Measurements from ENCODE around the gene PCID2.
A peak's percentile ranks its signal among the peaks of the same experiment; 100 is the strongest.
"Not testable (repeated sequence)": the region's sequence is repeated elsewhere in the genome, so short reads cannot be mapped to it uniquely, and the experiment has no call there.

Gene PCID2

GRCh38 chr13:113208421-113209335 is at the start of gene PCID2:
PCID2 (minus strand) TSS chr13:113208669; CDS start chr13:113208634, 35 bp downstream.
- DNase-seq (ENCODE audit: low spot score), result peak; percentile 96

- not testable (repeated sequence) for DNase-seq (ENCODE audit: low spot score)
Measured at GRCh38 chr13:113257908-113258307, 49.4 kb upstream of the PCID2 start.

GRCh38 chr13:113252516-113253095 is 44.1 kb upstream of the PCID2 start:
- DNase-seq (ENCODE audit: low spot score), result no peak

DNA sequence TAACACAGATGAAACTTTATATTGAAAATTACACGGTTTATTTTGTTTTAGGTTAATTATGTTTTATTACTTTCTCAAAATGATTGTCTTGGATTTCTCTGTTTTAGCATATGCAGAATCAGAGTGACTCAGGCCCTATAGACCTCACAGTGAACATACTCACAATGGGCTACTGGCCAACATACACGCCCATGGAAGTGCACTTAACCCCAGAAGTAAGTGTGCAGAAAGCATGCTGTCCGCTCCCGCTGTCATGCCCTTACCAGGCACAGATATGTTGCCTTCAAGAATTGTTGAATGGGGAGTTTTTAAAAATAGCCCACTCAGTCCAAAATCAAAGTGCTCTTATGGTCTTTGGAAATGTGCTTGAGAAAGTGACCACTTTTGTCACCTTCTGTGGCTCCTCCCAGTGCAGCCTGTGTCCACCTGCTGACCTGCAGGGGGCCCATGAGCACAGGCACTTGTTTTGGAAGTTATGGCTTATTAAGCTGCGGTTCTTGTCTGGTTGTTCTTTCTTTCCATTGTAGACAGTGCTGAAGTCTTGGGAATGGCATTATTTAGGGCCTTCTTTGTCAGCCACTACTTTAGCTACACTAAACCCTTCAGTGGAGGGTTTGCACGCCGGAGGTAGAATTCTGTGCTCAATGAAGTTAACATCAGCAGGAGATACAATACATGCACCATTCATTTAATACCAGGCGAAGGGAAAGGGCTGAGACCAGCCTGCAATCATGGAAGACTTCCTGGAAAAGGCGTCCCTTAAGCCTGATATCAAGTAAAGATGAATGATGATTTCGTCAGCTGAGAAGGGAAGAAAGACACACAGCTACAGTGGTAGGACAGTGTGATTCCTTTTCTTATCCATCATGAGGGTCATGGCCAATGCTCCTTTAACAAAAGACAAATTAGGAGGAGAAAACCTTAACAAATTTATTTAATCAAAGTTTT is 37.7 kb upstream of the PCID2 start:
- no peak for DNase-seq (ENCODE audit: low spot score)

DNA sequence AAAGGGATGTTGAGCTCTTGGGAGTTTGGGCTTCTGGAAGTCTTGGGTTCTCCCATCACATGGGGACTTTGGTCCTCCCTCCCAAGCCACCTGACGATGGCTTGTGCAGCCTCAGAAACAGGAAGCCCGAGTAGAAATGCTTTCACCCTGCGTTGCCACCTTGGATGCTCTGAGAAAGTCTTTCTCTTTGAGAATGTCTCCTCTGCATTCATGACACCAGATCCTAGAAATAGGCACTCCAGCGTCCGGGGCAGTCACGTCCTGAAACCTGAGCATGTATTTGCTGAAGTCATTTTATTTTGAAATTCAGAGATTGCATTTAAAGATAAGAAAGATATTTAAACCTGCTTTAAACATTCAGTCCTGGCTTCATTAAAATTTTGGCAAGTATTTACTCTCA is 35.4 kb upstream of the PCID2 start:
- no peak for DNase-seq (ENCODE audit: low spot score)

DNA sequence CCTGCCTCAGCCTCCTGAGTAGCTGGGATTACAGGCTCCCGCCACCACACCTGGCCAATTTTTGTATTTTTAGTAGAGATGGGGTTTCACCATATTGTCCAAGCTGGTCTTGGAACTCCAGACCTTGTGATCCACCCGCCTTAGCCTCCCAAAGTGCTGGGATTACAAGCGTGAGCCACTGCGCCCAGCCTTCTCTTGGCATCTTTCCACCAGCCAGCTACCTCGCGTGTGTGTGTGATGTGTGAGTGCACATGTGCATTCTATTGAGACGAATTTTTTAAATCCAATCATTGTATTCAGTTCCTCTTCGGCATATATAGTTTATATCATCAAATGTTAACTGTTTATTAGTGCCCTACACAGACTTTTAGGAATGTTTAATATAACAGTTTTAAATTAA is 33.2 kb upstream of the PCID2 start:
- DNase-seq (ENCODE audit: low spot score), result not testable (repeated sequence)

DNA sequence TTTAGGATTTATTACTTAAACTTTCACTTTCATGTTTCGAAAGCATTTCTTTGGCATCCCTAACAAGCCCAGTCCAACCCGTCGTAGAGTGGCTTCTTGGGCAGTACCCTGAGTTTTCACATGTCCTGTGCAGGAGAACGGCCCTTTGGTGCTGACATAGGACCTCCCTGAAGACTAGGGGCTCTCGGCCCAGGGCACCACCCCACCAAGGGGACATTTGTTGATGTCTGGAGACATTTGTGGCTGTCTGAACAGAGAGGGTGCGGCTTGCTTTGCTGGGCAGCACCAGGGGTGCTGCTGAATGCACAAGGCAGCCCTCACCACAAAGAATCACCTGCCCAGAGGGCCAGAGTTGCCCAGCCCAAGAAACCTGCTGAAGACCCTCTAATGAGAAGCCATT is 31.5 kb upstream of the PCID2 start:
- DNase-seq (ENCODE audit: low spot score), result no peak

DNA sequence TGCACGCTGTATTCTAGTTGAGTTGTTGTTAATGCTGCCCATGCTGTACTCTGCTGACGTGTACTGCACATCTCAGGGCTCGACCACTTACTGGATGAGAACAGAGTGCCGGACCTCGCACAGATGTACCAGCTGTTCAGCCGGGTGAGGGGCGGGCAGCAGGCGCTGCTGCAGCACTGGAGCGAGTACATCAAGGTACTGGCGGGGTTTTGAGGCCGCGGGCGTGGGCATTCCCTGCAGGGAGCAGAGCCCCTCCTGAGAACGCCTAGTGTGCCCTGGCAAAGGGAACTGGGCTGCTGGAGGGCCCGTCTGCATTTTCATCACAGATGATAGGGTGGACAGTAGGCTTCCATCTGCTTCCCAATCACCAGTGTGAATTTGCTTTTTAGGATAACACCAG is 30.9 kb upstream of the PCID2 start:
- no peak for DNase-seq (ENCODE audit: low spot score)

DNA sequence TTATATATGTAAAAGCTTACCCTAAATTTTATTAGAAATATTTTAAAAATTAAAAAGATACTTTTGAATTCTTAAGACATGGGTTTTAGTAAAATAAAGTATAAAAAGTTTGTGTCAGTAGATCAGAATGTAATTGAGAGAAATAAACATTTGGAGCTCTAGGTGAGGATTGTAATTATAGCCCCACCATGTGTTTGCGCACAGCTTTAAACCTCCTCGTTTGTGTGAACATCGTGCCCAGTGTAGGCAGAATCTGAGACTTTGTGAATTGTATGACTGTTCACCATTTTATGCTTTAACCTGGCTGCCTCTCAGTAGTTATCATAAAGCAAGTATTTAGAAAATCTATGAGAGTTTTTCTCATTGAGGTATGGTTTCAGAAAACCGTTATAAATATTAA is 30.1 kb upstream of the PCID2 start:
- no peak for DNase-seq (ENCODE audit: low spot score)

DNA sequence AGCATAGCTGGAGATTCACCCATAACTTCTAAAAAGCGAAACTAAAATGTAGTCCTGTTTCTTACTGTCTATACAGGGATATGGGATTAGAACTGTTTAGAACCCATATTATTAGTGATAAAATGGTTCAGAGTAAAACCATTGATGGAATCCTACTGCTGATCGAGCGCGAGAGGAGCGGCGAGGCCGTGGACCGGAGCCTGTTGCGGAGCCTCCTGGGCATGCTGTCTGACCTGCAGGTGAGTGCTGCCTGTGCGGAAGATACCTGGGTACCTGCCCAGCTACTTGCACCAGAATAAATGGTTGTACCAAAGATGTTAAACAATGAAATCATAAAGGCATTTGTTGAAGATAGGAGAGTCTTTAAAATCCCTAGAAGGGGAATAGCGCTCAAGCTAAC is 24.6 kb upstream of the PCID2 start:
- DNase-seq (ENCODE audit: low spot score), result no peak

DNA sequence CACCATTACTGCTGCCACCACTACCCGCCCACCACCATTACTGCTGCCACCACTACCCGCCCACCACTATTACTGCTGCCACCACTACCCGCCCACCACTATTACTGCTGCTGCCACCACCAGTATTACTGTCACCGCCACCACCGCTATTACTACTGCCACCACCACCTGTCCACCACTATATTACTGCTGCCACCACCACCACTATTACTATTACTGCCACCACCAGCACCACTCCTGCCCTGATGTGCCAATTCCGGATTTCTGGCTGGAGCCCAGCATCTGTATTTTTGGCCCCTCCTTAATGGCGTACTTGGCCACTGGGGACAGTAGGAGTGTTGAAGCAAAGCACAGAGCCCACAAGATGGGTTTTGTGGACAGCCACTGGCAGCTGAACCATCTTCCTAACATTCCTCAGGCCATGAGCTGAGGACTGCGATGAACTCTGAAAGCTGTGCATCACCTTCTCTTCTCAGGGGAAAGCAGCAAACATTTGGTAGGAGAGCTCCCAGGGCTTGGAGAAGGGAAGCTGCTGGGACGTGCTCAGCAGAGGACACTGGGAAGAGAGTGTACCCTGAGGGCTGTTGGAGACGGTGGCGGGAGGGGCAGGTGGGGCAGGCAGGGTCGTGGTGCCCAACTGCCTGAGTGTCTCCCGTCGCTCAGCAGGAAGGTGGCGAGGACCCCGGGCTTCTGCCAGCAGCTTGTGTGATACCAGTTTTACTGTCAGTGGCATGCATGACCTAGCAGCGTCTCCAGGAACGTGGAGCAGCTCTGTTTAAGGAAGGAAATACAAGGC is 23.9 kb upstream of the PCID2 start:
- no peak for DNase-seq (ENCODE audit: low spot score)

DNA sequence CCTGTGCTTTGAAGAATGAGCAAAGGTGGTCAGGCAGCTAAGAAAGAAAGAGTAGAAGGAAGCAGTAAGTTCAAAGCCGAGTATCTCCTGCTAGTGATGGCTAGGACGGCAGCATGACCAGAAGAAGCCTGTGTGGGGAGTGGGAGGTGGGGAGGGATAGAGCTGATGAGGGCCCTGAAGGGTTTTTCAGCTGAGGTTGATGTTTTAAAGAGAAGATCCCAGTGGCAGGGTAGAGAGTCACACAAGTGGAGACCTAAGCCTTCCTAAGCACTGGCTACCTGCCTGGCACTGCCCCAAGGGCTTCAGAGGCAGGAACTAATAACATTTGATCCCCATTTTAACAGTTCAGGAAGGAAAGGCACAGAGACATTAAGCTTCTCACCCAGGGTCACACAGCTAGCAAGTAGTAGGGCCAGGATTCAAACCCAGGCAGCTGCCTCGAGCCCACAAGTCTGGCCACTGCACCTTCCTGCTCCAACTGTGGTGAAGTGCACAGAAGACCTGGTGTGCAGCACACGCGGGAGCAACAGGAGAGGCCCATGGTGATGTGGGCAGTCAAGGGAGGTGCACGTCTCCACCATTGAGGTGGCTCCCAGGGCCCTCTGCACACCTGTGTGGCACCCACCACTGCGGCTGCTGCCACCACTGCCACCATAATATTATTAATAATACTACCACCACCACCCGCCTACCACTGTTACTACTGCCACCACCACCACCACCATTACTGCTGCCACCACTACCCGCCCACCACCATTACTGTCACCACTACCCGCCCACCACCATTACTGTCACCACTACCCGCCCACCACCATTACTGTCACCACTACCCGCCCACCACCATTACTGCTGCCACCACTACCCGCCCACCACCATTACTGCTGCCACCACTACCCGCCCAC is 23.1 kb upstream of the PCID2 start:
- DNase-seq (ENCODE audit: low spot score), result no peak

- no peak for DNase-seq (ENCODE audit: low spot score)
Measured at GRCh38 chr13:113229791-113230190, 21.3 kb upstream of the PCID2 start.

- DNase-seq (ENCODE audit: low spot score), result no peak
Measured at GRCh38 chr13:113229161-113229560, 20.7 kb upstream of the PCID2 start.

DNA sequence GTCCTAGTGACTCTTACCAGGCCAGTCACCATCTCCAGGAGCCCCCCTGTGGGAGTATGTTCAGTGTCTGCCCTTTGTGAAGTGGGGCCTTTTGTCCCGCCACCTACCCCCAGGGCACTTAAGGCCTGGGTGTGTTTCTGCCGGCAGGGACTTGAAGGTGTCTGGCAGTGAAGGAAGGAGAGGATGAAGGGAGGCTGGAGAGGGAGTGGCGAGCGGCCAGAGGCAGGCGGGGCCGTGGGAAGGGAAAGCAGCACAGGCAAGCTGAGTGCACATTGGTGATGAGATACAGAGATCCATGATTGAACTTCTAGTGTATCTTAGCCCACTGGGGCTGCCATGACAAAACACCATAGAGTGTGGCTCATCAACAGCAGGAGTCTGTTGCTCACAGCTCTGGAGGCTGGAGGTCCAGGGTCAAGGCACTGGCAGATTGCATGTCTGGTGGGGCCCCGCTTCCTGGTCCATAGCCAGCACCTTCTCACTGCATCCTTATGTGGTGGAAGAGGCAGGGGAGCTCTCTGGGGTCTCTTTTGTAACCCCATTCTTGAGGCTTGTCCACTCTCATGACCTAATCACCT is 18.5 kb upstream of the PCID2 start:
- no peak for DNase-seq (ENCODE audit: low spot score)

DNA sequence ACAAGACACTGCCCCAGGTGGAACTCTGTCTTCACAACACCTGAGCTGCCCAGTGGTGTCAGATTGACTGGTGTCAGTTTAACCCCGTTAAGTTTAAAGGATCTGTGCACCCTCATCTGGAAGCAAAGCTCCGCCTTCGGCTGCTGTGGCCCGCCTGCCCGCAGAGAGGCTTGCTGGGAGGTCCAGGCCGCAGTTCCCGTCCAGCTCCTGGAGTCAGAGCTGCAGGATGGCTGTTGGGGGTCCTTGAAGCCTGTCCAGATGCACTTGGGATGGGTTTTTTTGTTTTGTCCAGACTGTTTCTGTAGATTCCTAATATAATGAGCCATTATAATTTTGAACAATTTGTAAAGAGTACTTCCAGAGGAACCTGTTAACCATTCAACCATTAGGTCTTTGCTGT is 17.0 kb upstream of the PCID2 start:
- no peak for DNase-seq (ENCODE audit: low spot score)

GRCh38 chr13:113224486-113224885 is 16.0 kb upstream of the PCID2 start:
- no peak for DNase-seq (ENCODE audit: low spot score)

GRCh38 chr13:113223070-113223469 is 14.6 kb upstream of the PCID2 start:
- no peak for DNase-seq (ENCODE audit: low spot score)

DNA sequence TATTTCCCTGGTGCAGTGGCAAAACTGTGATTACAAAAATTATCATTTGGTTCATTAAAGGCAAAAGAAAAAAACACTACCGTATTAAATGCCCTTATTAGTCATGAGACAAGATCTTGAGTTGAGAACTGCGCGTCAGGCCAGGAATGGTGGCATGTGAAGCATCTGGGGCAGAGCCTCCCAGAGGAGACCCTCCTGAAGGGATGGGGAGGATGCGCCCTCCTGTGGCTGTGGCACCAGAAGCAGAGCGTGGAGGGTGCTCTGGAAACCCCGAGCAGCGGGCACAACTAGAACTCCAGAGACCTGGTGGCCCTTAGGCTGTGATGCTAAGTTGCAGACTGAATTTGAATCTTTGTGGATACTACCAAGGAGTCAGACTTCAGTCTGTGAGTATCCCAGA is 12.4 kb upstream of the PCID2 start:
- no peak for DNase-seq (ENCODE audit: low spot score)

DNA sequence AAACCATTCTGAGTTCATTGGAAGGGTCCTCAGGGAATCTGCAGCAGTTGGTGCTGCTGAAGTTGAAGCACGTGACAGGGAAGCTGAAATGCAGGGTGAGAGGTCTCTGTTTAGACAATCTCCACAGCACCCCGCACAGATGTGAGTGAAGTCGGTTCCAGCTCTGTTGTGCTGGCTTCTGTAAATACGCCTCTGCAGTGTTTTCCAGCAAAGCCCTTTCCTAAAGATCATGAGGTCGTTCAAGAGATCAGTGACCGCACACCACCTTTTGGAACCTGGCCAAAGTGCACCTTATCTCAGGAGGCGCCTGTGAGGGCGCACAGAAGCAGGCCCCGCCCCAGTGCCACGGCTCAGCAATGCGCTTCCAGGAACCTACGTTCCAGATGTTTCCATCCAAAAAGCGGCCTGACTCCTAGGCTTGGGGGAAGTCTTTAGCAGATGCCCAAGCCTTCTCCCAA is 11.7 kb upstream of the PCID2 start:
- DNase-seq (ENCODE audit: low spot score), result no peak
